Peyer's patch (tissue), 4 donors: ENCODE data around the gene SAMD11.

Source experiments
- CTCF ChIP-seq, 6 experiments: fragments of 450-650 bp in 4 of 6; fragments of 200-600 bp in 2 of 6; sonication (generic) in 1 of 6; IDR thresholded peaks; one replicate each; pipeline ENCODE4 v1.5.1; 2017 to 2019; ENCODE audit warnings: antibody characterized with exemption in 6 of 6, mild to moderate bottlenecking in 3 of 6, moderate library complexity in 1 of 6
- POLR2A ChIP-seq, 2 donors: fragments of 450-650 bp; IDR thresholded peaks; one replicate each; pipeline ENCODE4 v1.5.1; 2017; ENCODE audit warnings: antibody characterized with exemption in 2 of 2, mild to moderate bottlenecking in 2 of 2, moderate library complexity in 2 of 2

- TF ChIP-seq CTCF (IDR thresholded peaks at IDR 0.05) (no peak), POLR2A (IDR thresholded peaks at IDR 0.05) (no peak)
Measured at GRCh38 chr1:903721-904271, 19.9 kb upstream of the SAMD11 start.
